Neuronal stem cell (in vitro differentiated cells): ENCODE results near the gene BBLN.

Source experiments
- DNase-seq: peaks from one replicate; pipeline ENCODE4 v3.0.0-alpha.2; 2013; ENCODE audit warnings: low spot score
- H2AFZ ChIP-seq: one replicate; pipeline ENCODE4 v1.6.1; 2013; ENCODE audit warnings: mild to moderate bottlenecking, low read length, inconsistent platforms
- H2AK5ac ChIP-seq: 2 replicates; pipeline ENCODE4 v1.6.1; 2013; ENCODE audit warnings: low read depth, mild to moderate bottlenecking, inconsistent platforms, low read length, moderate library complexity, mixed read lengths
- H2BK120ac ChIP-seq: 2 replicates; pipeline ENCODE4 v1.6.1; 2013; ENCODE audit warnings: low read depth, mild to moderate bottlenecking, inconsistent platforms, low read length, moderate library complexity, mixed read lengths
- H2BK12ac ChIP-seq: one replicate; pipeline ENCODE4 v1.6.1; 2013; ENCODE audit warnings: low read length, inconsistent platforms
- H2BK15ac ChIP-seq: 2 replicates; pipeline ENCODE4 v1.6.1; 2013; ENCODE audit warnings: mild to moderate bottlenecking, low read length, inconsistent platforms, mixed read lengths
- H2BK5ac ChIP-seq: one replicate; pipeline ENCODE4 v1.6.1; 2013; ENCODE audit warnings: inconsistent platforms, mild to moderate bottlenecking, low read length, moderate library complexity
- H3K14ac ChIP-seq: one replicate; pipeline ENCODE4 v1.6.1; 2013; ENCODE audit warnings: low read length, inconsistent platforms
- H3K18ac ChIP-seq: 2 replicates; pipeline ENCODE4 v1.6.1; 2013; ENCODE audit warnings: low read length, inconsistent platforms
- H3K23ac ChIP-seq: 2 replicates; pipeline ENCODE4 v1.6.1; 2013; ENCODE audit warnings: low read depth, mild to moderate bottlenecking, mixed read lengths, low read length, inconsistent platforms; ENCODE audit not compliant: poor library complexity
- H3K27ac ChIP-seq: replicated peaks from 3 replicates; pipeline ENCODE4 v1.5.1; 2013; ENCODE audit warnings: low read length, inconsistent platforms
- H3K27me3 ChIP-seq, 3 experiments: 2 replicates each; pipeline ENCODE4 v1.6.1; 2013; ENCODE audit warnings: low read length in 3 of 3, mild to moderate bottlenecking in 2 of 3, inconsistent platforms in 1 of 3, low read depth in 1 of 3, mixed read lengths in 1 of 3, moderate library complexity in 1 of 3; ENCODE audit not compliant: control insufficient read depth in 3 of 3, insufficient read depth in 3 of 3
- H3K36me3 ChIP-seq, 2 donors: replicated peaks in 1 of 2; 2 replicates each; pipeline ENCODE4 v1.6.1; 2013; ENCODE audit warnings: low read length in 2 of 2; ENCODE audit not compliant: control insufficient read depth in 2 of 2, insufficient read depth in 2 of 2
- H3K4ac ChIP-seq: 2 replicates; pipeline ENCODE4 v1.6.1; 2013; ENCODE audit warnings: inconsistent platforms, mild to moderate bottlenecking, low read length, moderate library complexity
- H3K4me1 ChIP-seq, 2 donors: 1 replicate in 1 of 2; 2 replicates in 1 of 2; pipeline ENCODE4 v1.6.1; 2013; ENCODE audit warnings: low read length in 2 of 2, low read depth in 1 of 2; ENCODE audit not compliant: control insufficient read depth in 2 of 2, insufficient read depth in 1 of 2
- H3K4me2 ChIP-seq: one replicate; pipeline ENCODE4 v1.6.1; 2013; ENCODE audit warnings: mild to moderate bottlenecking, low read length, inconsistent platforms; ENCODE audit not compliant: insufficient read depth, poor library complexity, severe bottlenecking
- H3K4me3 ChIP-seq, 2 donors: 2 replicates each; pipeline ENCODE4 v1.5.1; 2013; ENCODE audit warnings: low read length in 2 of 2, mild to moderate bottlenecking in 2 of 2, inconsistent platforms in 1 of 2, moderate library complexity in 1 of 2
- H3K79me1 ChIP-seq: one replicate; pipeline ENCODE4 v1.6.1; 2013; ENCODE audit warnings: low read depth, mild to moderate bottlenecking, inconsistent platforms, low read length, moderate library complexity
- H3K9ac ChIP-seq: one replicate; pipeline ENCODE4 v1.6.1; 2013; ENCODE audit warnings: mild to moderate bottlenecking, low read depth, low read length, inconsistent platforms; ENCODE audit not compliant: poor library complexity
- H3K9me3 ChIP-seq, 2 donors: replicated peaks in 1 of 2; 2 replicates each; pipeline versions ENCODE3 to v1.6.1; 2013; ENCODE audit warnings: low read length in 2 of 2, mild to moderate bottlenecking in 2 of 2, inconsistent platforms in 1 of 2, low read depth in 1 of 2, mixed read lengths in 1 of 2, moderate library complexity in 1 of 2; ENCODE audit not compliant: control insufficient read depth in 2 of 2, insufficient read depth in 1 of 2
- H4K8ac ChIP-seq: one replicate; pipeline ENCODE4 v1.6.1; 2013; ENCODE audit warnings: low read depth, mild to moderate bottlenecking, inconsistent platforms, low read length, moderate library complexity
- H4K91ac ChIP-seq: one replicate; pipeline ENCODE4 v1.6.1; 2013; ENCODE audit warnings: low read length, low read depth, mild to moderate bottlenecking, inconsistent platforms; ENCODE audit not compliant: poor library complexity
- WGBS, 2 donors: extraction: QIAGEN DNeasy Blood & Tissue Kit; methylation state at CpG; one replicate each; pipeline ENCODE4 v1.1.7; 2013; ENCODE audit warnings: missing lambda C conversion rate in 2 of 2, mixed read lengths in 1 of 2; ENCODE audit not compliant: insufficient read length in 2 of 2, insufficient replicate concordance in 1 of 2; ENCODE audit errors: extremely low coverage in 2 of 2; 5-methylcytosine and 5-hydroxymethylcytosine counted together

BBLN gene

DNA sequence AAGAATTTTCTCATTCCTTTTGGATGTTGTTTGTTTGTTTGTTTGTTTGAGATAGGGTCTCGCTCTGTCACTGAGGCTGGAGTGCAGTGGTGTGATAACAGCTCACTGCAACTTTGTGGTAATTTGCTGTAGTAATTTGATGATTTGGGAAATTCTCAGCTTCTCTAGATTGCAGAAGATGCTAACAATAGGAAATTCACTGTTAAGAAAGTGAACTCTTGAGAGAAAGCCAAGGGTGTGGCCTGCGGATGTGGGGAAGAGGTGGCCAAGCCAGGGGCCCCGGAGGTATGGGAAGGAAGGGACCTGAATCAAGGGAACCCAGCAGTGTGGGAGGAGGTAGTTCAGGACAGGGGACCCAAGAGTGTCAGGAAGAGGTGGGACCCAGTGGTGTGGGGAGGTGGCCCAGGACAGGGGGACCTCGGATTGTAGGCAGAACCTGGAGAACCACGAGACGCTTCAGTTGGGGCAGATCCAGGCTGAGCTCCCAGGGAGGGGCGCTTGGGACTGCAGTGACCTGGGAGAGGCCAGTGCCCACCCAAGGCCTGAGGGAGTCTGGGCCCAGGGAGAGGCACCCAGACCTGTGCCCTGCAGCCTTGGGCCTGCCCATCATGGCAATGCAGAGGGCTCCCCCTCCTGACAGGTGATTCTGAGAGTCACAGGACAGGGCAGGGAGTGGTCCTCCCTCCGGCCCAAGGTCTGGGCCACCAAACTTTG lies 16.4 kb upstream of the BBLN start:
- peaks cover 0 to 11% of the 10 kb centered on the region in 2 donors for H3K4me1 ChIP-seq
- no peak overlapping the region for H2AFZ ChIP-seq
- peak overlapping the region; percentile 89 for H2BK15ac ChIP-seq
- H3K9ac ChIP-seq = no peak overlapping the region
- H2BK120ac ChIP-seq = no peak overlapping the region
- WGBS, 2 donors = no CpG with 5 or more reads among the region's 8 CpGs
- no peaks in the 10 kb centered on the region for H3K9me3 ChIP-seq
- H3K4me2 ChIP-seq = no peak overlapping the region
- no peaks in the 10 kb centered on the region for H3K36me3 ChIP-seq
- no peak overlapping the region for H3K27ac ChIP-seq
- H3K18ac ChIP-seq = no peak overlapping the region
- no peak overlapping the region for H3K4me3 ChIP-seq
- no peak overlapping the region for H2BK12ac ChIP-seq
- no peak overlapping the region for H4K91ac ChIP-seq
- H4K8ac ChIP-seq = no peak overlapping the region
- H3K23ac ChIP-seq = no peak overlapping the region
- H3K79me1 ChIP-seq = no peaks in the 10 kb centered on the region
- no peak overlapping the region for H3K4ac ChIP-seq
- no peak for DNase-seq
- no peaks in the 10 kb centered on the region for H3K27me3 ChIP-seq
- no peak overlapping the region for H2BK5ac ChIP-seq
- peak overlapping the region; percentile 25 for H2AK5ac ChIP-seq
- no peak overlapping the region for H3K14ac ChIP-seq

DNA sequence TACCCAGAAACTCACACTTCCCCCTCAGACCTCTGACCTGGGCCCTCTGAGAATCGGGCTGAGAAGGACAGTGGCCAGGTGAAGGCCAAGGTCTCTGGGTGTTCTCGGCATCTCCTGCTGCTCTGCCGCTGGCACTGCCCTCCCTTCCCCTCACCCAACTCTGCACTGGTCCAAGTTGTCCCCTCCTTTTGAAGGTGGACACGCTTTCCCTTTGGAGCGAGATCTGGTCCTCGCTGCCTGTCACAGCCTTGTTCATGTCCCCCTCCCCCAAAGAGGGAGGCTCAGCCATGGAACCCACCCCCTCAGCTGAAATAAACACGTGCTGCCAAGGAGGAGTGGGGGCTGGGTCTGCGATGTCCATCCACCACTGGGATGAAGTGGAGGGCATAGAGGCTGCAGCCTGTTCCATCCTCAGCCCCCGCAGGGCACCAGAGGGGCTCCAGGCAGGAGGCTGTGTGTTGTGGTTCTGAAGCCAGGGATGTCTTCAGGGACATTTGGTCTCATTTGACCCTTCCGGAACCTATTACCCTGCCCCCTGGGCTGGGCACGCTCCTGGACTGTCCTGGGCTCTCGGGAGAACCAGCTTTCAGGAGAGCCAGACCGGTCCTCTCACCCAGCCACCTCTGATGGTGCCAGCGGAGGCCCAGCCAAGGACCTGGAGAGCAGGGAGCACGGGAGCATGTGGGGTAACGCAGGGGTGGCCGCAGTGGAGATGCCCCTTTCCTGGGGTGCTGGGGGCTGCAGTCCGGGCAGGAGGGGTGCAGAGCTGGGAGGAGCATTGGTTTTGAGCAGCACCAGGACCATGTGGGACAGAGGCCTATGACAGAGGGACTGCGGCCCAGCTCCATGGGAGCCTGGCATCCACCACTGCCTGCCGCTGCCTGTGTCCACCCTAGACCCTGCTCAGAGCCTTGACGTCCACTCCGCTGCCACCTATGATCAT lies 15.6 kb upstream of the BBLN start:
- Histone ChIP-seq H2AFZ (no peak overlapping the region), H2BK120ac (peak overlapping the region; percentile 76), H3K4me2 (no peak overlapping the region), H2BK5ac (peak overlapping the region; percentile 43), H3K9me3 (no peaks in the 10 kb centered on the region), H3K4me3 (no peak overlapping the region), H2BK15ac (peak overlapping the region; percentile 89), H3K27ac (no peak overlapping the region), H2BK12ac (no peak overlapping the region), H3K23ac (peak overlapping the region; percentile 65), H3K4ac (no peak overlapping the region), H2AK5ac (peak overlapping the region; percentile 75), H3K14ac (no peak overlapping the region), H4K91ac (no peak overlapping the region), H3K36me3 (no peaks in the 10 kb centered on the region), H3K27me3 (no peaks in the 10 kb centered on the region), H3K18ac (peak overlapping the region; percentile 80), H3K79me1 (no peaks in the 10 kb centered on the region), H3K9ac (no peak overlapping the region), H4K8ac (no peak overlapping the region), H3K4me1 (peaks cover 0 to 16% of the 10 kb centered on the region in 2 donors)
- DNase-seq = no peak
- no CpG with 5 or more reads among the region's 22 CpGs for WGBS, 2 donors

DNA sequence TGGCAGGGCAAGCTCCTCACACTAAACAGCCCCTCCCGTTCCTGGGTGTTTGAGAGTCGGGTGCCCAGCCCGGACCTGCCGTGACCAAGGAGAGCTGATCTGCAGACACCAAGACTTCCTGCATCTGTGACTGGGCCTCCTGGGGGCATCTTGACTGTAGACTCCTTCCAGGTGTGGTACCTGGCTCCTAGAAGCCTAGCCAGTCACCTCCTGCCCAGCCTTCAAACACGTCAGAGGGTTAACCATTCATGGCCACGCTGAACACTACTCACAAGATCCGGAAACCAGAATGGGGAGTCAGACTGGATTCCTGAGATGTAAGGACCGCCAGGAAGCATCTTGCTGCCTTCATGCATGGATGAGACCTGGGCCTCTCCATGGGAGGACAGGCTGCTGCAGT lies 14.5 kb upstream of the BBLN start:
- peaks cover 2 to 14% of the 10 kb centered on the region in 2 donors for H3K4me1 ChIP-seq
- no peaks in the 10 kb centered on the region for H3K27me3 ChIP-seq
- no peak overlapping the region for H2AFZ ChIP-seq
- no peak overlapping the region for H4K8ac ChIP-seq
- no peak overlapping the region for H3K4me2 ChIP-seq
- no peak overlapping the region for H2AK5ac ChIP-seq
- H4K91ac ChIP-seq = no peak overlapping the region
- no peak overlapping the region for H3K27ac ChIP-seq
- no peaks in the 10 kb centered on the region for H3K79me1 ChIP-seq
- no peak overlapping the region for H3K23ac ChIP-seq
- no peak overlapping the region for H2BK12ac ChIP-seq
- H2BK120ac ChIP-seq = no peak overlapping the region
- DNase-seq = no peak
- no CpG with 5 or more reads among the region's 8 CpGs for WGBS, 2 donors
- no peak overlapping the region for H3K4me3 ChIP-seq
- no peak overlapping the region for H3K4ac ChIP-seq
- H3K9ac ChIP-seq = no peak overlapping the region
- H3K18ac ChIP-seq = no peak overlapping the region
- no peaks in the 10 kb centered on the region for H3K36me3 ChIP-seq
- H3K9me3 ChIP-seq = no peaks in the 10 kb centered on the region
- H2BK15ac ChIP-seq = no peak overlapping the region
- H2BK5ac ChIP-seq = peak overlapping the region; percentile 43
- no peak overlapping the region for H3K14ac ChIP-seq

DNA sequence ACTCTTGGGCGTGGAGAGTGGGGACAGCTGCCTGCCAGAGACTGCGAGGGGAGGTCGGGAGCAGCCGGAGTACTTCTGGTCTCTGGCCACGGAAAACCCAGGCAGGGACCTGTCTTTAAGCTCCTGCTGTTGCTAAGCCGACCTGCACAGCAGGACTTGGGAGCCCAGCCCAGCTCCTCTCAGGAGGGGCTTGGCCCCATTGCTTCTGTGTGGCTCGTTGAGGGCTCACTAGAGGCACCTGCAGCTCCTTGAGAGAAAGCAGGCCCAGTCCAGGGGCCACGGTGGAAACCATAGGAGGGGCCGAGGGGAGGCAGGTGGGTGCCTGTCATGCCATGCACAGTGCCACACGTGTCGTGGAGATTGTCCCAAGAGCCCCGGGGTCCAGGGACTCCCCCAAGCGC lies 14.1 kb upstream of the BBLN start:
- H2BK5ac ChIP-seq = no peak overlapping the region

More for the DNA sequence above, 14.1 kb upstream of the BBLN start:
- DNase-seq = no peak
- H4K8ac ChIP-seq = no peak overlapping the region
- H3K14ac ChIP-seq = peak overlapping the region; percentile 57
- H4K91ac ChIP-seq = no peak overlapping the region
- no peak overlapping the region for H3K4me2 ChIP-seq
- H2AK5ac ChIP-seq = peak overlapping the region; percentile 72
- no peak overlapping the region for H2AFZ ChIP-seq
- no peaks in the 10 kb centered on the region for H3K79me1 ChIP-seq
- no peak overlapping the region for H3K4ac ChIP-seq
- no peak overlapping the region for H3K27ac ChIP-seq
- H3K4me1 ChIP-seq = peaks cover 2 to 12% of the 10 kb centered on the region in 2 donors
- H3K18ac ChIP-seq = no peak overlapping the region
- no peaks in the 10 kb centered on the region for H3K27me3 ChIP-seq
- no peak overlapping the region for H3K23ac ChIP-seq
- H2BK120ac ChIP-seq = no peak overlapping the region
- H2BK12ac ChIP-seq = no peak overlapping the region
- no peaks in the 10 kb centered on the region for H3K36me3 ChIP-seq
- whole genome bisulfite sequencing, 2 donors = no CpG with 5 or more reads among the region's 13 CpGs
- no peak overlapping the region for H3K9ac ChIP-seq
- no peaks in the 10 kb centered on the region for H3K9me3 ChIP-seq
- peak overlapping the region; percentile 60 for H2BK15ac ChIP-seq
- H3K4me3 ChIP-seq = no peak overlapping the region
